Stimulated activated CD4-positive, alpha-beta T cell treated with anti-CD3 and anti-CD28 coated beads, Interleukin-4, amount 100 ng/mL, for 1 hour (primary cell): ENCODE measurements around the gene TAP1.
"Not testable (repeated sequence)": the region's sequence is repeated elsewhere in the genome, so short reads cannot be mapped to it uniquely, and the experiment has no call there.

Experiments
- DNase-seq: peaks from one replicate; pipeline ENCODE4 v3.0.0-alpha.2; 2020

The TAP1 gene, protein sequence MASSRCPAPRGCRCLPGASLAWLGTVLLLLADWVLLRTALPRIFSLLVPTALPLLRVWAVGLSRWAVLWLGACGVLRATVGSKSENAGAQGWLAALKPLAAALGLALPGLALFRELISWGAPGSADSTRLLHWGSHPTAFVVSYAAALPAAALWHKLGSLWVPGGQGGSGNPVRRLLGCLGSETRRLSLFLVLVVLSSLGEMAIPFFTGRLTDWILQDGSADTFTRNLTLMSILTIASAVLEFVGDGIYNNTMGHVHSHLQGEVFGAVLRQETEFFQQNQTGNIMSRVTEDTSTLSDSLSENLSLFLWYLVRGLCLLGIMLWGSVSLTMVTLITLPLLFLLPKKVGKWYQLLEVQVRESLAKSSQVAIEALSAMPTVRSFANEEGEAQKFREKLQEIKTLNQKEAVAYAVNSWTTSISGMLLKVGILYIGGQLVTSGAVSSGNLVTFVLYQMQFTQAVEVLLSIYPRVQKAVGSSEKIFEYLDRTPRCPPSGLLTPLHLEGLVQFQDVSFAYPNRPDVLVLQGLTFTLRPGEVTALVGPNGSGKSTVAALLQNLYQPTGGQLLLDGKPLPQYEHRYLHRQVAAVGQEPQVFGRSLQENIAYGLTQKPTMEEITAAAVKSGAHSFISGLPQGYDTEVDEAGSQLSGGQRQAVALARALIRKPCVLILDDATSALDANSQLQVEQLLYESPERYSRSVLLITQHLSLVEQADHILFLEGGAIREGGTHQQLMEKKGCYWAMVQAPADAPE

DNA sequence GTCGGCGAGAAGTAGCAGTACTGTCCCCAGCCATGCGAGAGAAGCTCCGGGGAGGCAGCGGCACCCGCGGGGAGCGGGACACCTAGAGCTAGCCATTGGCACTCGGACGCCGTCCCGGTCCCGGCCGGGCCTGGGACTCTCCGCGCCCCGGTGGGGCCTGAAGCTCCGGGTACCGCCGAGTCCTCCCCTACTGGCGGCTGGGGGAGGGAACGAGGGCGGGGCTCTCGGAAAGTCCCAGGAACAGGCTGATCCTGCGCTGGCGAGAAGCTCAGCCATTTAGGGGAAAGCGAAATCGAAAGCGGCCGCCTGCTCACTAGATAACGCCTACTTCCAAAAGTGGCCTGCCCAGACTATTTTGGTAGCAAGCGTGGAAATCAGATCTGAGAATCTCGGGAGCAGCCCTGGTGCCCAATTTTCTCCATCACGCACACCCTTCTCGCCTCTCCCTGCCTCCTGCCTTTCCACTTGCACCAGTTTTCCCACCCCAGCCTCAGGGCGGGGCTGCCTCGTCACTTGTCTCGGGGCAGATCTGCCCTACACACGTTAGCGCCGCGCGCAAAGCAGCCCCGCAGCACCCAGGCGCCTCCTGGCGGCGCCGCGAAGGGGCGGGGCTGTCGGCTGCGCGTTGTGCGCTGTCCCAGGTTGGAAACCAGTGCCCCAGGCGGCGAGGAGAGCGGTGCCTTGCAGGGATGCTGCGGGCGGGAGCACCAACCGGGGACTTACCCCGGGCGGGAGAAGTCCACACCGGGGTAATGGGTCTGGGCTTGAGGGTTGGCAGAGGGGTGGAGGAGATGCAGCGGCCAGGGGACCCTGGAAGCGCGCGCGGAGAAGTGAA, at the start of gene TAP1, which contains the start of gene PSMB9:
Gene TAP1, minus strand, starts transcription at position 164 of the 835 bp plus-strand sequence. Its CDS starts 68 bp downstream, at position 96.
Gene PSMB9, plus strand, starts transcription at position 652 of the 835 bp plus-strand sequence. Its CDS starts 38 bp downstream, at position 690.
- DNase-seq = peak; percentile 98

DNA sequence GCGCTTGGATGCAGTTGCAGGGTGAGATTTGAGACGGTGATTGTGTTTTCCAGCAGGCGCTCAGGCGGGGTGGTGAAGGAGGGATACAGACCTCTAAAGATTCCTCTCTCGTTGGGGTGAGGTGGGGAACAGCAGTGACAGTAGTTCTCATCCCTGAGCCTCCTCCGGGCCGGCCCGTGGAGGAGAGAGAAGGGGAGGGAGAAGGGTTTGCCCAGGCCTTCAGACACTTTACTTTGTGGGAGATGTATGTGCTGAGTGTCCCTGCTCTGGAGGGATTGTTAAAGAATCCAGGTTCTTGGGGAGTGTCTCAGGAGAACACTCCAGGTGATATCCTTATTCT, 41.5 kb upstream of the TAP1 start:
- DNase-seq = no peak

DNA sequence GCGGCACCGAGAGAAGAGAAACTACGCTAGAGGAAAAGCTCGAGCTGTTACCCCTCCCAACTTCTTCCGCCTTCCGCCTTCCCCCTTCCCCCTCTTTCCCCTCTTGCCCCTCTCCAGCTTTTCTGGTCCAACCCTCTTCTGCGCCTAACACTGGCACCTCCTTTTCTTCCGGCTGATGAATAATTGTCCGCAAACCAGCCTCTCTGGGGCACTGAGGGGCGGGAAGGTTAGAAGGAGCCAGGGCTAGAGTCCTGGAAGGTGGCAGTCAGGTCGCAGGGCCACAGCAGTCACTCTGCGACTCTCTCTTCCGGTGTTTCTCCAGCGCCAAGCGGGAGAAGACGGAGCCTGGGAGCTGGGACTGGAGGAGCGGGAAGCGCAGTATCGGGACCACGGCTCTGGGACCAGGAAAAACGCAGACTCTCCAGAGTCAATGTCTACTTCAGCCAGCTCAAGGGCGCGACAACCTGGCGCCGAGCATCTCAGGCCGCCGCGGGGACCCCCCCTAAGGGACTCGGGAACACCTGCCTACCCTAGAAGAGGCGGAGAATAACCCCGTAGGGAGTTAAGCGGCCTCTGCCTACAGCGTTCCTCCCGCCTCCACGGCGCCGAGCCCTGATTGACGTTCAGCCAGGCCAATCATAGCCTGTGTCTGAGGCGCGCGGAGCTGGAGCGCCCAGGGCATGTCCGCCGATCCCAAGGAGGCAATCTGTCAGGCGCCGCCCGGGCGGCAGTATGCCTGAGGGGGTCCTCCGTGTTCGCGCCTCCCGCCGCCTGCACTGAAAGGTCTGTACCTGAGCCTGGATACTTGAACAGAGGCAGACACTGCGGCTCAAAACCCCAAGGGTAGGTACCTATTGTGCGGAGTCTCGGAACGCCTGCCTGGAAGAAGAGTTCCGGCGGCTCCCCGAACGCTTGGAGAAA, 40.8 kb upstream of the TAP1 start:
- DNase-seq = peak; percentile 95

DNA sequence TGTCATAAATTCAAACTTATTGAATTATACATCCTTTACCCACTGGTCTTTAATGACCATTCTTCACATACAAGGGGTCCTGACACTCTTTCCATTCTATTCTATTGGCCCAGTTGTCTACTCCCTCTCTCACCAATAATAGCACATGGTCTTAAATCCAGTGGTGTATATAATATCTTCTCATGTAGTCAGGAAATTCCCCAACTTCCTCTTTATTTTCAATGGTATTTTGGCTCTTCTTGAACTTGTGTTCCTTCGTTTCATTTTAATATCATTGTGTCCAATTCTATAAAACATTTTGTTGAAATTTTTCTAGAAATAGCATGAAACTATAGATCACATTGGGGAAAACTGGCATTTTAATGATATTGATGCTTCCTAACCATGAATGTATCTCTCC, 37.3 kb upstream of the TAP1 start:
- DNase-seq = no peak

DNA sequence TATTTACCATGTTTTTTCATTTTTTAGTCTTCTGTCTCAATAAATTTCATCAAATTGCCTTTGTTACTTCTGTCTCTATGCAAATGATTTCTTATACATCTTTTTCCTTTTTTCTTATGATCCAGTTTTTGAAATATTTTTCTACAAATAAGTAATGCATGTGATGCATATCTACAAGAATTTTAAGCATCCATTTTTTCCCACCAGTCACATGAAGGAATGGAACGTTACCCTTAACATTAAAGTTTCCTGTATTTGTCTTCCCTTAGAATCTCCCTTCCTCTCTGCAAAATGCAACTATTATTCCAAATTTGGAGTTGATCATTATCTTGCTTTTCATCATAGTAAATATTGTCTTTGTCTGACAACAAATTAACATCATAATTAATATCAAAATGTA, 36.0 kb upstream of the TAP1 start:
- DNase-seq = no peak

DNA sequence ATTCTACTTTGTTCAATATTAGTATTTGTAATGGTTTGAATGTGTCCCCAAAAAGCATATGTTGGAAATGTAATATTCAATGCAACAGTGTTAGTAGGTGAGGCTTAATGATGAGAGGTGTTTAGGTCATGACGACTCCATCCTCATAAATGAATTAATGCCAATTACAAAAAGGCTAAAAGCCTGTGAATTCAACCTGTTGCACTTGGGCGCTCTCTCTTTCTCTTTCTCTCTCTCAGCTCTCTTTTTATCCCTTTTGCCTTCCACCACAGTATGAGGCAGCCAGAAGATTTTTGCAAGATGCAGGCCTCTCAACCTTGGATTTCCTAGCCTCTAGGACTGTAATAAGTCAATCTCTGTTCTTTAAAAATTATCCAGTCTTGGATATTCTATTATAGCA, 35.1 kb upstream of the TAP1 start:
- no peak for DNase-seq

DNA sequence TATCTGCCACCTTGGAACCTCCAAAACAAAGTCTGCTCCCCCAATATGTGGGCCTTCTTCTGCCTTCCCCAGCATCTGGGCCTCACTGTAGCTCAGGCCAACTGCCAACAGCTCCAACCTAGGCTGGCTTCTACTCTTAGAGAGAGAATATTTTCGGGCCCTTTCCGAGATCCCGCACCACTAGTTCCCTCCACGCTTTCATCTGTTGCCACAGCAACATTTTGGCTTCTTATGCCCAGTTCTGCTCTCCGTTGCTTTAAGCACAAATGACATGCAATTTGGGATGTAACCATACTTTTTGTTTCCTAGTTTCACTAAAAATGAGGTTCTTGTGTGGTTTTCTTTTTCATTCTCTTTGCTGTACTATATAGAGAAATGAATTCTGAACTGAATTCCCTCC, 34.1 kb upstream of the TAP1 start:
- DNase-seq = no peak

DNA sequence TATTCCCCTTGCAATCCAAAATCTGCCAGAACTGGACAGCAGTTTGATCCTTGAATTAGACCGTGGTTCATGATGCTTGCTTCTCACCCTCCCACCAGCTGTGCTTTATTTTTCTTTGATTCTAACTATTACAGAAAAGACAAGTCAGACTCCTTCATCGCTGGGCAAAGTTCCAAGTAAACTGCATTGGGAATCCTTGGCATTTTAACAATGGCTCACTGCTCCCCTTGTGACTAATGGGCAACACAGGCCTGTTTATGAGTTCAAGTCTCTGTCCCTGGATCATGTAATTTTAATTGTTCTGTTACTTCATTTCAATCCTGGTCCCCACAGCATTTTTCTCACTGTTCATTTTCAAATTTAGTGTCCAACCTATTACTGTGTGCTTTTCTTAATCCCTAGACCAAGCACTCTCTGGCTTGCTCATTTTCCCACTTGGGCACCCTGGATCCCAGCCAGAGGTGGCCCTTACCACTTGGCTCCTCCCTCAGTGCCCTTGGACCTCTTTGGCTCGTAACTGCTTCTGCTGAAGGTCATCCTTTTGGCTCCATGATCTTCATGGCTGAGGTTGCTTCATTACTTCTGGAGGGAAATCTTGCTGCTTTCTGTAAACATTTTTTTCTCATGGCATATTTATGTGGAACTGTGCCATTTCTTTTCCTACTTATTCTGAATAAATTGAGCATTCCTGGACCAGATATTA, 33.3 kb upstream of the TAP1 start:
- DNase-seq = no peak

DNA sequence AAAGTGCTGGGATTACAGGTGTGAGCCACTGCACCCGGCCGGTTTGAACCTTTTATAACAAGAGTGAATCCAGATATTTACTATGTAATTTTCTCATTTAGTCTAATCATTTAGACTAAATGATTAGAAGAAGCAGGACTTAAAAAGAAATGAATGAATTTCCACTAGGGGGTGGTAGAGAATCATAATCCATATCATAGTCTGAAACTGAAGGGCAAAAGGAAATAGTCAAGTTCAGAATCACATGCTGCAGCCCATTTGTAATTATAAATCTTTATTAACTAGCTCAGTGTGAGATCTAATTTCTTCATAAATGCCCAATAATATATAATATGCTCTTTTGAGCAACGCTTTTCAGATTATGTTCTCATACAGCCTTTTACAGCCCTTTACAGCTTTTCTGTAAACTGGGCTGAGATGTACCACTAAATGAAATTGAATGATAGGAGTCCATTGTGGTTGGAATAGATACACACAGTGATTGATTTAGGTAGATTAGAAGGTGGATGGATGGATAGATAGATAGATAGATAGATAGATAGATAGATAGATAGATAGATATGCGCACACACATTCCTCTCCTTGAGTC, 32.3 kb upstream of the TAP1 start:
- DNase-seq = no peak

DNA sequence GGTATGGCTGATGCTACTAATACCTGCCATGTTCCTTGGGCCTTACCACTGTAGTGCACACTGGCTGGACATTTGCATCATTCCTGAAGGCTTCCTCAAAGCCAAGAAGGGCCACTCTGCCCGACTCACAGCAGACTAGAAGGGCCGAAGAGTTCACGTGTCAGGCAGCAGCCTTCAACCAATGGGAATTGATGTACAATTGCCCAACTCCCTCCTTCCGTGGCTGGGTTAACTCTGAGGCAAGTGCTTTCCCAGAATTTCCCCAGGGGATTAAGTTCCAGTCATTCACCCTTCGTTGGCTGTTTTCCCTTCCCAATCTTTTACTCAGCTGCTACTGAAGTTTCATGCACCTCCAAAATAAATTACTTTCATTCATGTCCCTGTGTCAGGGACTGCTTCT, 30.3 kb upstream of the TAP1 start:
- DNase-seq = no peak

DNA sequence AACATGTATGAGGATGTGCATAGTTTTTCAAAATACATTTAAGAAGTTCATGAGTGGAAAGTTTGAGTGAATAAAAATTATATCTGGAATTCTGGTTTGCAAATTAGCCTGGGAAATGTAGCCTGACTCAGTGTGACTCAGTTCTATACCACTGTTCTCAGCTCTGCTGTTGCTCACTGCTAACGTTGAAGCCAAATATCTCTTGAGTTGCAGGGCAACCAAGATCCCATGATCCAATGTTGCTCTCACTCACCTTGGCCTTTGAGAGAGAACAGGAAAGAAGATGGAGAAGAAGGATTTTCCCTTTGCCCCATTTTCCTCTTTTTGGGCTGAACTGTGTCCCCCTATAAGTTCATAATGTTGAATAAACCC, 29.4 kb upstream of the TAP1 start:
- no peak for DNase-seq

DNA sequence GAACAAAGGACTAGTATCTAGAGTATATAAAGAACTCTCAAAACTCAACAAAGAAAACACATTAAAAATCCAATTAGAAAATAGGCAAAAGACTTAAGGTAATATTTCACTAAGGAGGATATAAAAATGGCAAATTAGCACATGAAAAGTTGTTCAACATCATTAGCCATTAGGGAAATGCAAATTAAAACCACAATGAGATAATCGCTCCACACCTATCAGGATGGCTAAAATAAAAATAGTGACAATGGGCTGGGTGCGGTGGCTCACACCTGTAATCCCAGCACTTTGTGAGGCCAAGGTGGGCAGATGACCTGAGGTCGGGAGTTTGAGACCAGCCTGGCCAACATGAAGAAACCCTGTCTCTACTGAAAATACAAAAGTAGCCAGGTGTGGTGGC, 27.5 kb upstream of the TAP1 start:
- not testable (repeated sequence) for DNase-seq

DNA sequence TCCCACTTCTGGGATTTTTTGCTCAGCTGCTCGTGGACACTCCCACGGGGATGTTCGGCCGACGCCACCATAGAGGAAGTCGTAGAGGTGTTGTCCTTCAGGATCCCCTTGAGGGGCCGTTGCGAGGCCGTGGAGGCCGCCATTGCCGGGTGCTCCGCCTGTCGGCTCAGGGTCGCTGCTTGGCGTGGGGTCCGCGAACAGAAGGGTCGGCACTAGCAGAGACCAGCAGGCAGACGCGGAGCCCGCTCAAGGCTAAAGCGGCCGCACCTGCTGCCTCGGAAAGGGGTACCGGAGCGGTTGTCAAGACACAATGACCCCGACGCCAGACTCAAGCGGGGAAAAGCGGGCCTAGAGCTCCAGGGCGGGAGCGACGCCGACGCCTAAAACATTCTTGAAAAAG, 26.2 kb upstream of the TAP1 start:
- no peak for DNase-seq

DNA sequence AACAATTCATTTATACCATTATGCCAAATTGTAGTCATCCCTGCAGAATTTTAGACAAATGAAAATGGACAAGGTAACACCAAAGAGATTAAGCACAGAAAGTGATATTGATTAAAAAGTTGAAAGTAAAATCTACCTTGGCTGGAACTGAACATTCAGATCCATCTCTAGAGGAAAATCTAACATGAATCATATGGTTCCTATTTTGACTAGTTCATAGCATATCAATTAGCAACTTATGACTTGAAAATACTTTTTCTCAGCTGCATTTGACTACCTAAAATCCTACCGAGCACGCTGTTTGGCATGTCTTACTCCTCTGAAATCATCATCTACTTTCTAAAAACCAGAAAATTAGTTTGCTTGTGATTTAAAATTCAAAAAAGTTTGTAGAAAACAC, 23.1 kb upstream of the TAP1 start:
- DNase-seq = no peak

DNA sequence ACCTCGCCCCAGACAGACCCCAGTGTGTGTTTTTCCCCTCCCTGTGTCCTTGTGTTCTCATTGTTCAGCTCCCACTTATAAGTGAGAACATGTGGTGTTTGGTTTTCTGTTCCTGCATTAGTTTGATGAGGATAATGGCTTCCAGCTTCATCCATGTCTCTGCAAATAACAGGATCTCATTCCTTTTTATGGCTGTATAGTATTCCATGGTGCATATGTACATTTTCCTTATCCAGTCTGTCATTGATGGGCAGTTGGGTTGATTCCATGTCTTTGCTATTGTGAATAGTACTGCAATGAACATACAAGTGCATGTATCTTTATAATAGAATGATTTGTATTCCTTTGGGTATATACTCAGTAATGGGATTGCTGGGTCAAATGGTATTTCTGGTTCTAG, 20.4 kb upstream of the TAP1 start:
- not testable (repeated sequence) for DNase-seq

DNA sequence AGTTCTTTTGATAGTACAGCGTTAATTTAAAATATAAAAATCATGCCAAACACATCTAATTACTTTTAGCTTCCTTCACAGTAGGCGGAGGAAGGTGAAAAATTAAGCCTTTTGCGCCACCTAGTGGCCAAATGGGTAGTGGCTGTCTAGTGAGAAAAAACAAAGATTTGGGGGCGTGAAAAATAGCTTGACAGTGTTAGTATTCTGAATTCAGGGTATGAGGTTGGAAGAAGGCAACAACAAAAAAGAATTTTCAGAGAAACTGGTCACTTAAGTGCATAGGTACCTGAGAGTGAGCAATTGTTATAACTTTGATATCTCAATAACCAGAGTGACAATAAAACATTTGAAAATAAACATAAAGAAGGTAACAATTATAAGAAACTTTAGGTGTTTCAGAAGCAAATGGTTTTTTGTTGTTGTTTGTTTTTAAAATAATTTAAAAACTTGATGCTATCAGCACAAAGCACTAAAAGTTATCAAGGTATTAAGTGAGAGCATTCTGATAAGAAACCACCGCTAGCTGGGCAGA, 14.8 kb upstream of the TAP1 start:
- DNase-seq = peak; percentile 86

DNA sequence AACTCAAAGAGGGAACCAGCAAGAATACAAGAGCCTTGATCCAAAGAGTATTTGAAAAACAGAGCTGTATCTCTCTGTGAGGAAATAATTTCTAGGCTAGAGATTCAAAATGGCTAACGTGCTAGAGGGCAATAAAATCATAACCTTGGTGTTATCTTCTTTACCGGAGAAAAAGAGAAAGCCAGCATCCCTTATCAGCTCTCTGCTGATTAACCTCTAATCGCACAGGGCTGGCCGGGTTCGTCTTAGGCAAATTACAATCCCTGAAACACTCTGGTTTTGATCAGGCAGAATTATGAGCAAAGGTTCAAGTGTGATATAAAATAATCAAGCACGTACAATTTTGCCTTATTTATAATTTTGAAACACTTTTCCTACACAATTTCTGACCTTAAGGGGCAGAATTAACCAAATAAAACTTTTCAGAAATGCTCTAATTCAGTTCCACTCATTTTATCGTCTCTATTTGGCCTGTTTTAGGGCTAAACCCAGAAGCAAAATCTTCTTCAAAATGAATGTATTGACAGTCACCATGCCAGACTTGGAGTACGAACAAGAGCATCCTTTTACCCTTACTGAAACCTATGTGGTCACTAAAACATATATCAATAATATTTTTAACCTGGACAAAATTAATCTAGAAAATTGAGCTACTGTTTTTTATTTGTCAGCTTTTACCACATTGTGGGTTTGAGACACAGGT, 14.2 kb upstream of the TAP1 start:
- DNase-seq = no peak

DNA sequence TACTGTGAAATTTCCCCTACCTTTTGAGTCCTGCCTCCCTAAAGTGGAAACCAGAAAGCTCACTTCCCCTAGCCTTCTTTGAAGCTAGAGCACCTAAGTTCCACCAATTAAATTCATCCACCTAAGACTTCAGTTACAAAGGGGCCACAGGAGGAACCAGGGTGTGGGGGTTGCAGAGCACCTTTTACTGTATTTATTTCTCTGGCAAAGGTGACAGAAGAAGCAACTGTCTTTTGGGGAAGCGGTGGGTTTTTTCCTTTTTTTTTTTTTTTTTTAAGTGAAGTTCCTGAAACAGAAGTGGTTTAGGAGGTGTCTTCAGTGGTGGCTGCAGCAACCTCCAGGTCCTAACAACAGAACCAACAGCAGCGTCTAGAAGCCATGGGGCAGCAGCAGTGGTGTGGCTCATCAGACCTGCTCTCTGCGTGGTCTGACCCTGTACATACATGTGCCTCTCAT, 13.5 kb upstream of the TAP1 start:
- no peak for DNase-seq

DNA sequence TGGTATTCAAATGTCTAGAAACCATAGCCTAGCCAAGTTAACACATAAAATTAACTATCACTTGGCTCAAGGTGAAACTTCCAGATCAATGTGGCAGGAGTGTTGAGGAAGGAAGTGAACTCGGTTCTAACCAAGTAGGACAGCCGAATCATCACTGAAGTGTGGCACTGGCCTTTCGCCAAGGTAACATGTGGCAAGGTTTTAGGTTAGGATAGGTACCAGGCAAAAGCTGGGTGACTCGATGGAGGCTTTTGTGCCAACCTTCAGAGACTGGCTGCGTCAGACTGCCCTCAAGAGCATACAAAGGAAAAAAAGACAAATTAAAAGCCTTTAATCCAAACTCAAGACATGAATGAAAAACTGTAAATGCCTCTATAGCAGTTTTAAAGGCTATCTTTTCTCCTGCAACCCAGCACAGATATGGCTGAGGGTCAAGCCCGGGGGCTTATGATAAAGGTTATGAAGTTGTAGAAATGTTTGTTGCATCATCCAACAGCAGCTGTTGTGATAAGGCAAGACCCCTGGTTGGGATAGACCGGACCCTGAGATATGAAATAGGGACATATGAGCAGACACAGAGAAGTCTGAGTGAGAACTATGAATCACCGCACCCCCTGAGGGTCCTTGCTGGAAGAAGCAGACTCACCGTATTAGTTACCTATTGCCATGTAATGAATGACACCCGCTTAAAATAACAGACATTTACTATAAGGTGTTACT, 12.4 kb upstream of the TAP1 start:
- DNase-seq = no peak

DNA sequence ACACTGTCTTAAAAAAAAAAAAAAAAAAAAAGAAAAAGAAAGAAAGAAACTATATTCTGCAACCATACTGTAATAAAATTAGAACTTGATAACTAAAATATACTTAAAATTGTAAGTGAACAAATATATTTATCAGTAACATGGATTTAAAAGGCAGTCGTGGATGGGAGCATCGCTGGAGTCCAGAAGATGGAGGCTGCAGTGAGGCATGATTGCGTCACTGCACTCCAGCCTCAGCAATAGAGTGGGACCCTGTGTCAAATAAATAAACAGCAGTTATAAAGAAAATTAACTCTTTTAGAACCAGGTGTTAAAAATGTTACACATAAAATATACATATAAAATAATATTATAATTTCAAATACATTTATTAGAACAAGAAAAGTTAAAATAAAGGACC, 9.2 kb upstream of the TAP1 start:
- no peak for DNase-seq
